IPS-NIHi11 (cell line): ENCODE measurements around the gene MRPL27.
A peak's percentile ranks its signal among the peaks of the same experiment; 100 is the strongest.

Source experiments
- DNase-seq: peaks from one replicate; pipeline ENCODE4 v3.0.0; 2012; ENCODE audit warnings: mixed read lengths, low spot score

Gene MRPL27

GRCh38 chr17:50359998-50360461 lies 13.0 kb downstream of the MRPL27 start:
- no peak for DNase-seq

DNA sequence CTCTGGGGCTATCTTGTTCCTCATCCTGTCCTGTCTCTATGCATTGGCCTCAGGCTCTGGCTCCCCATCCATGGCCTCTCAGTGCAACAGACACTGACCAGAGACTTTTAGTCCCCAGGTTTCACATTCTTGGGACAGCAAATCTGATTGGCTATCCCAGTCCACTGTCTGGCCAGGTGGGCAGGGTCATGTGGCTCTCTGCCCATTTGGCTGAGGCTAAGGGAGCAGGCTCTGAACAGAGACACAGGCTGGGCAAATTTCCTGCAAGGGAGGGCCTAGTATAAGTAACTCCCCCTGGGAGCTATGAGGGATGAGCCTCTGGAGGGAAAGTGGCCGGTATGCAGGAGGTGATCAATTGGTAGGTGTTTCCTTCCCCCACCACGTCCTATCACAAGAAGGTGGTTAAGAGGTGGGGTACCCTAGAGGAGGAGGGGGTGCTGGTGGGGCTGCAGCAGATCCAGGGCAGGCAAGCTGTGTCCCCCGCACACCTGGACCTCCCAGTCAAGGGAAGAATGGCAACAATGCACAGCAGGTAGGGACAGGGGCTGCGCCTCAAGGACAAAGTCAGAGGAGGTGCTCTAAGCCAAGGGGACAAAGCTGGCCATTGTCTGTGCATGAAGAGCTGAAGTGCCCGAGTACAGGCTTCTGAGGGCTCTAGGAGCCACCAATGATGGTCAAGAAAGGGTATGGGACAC lies 13.8 kb downstream of the MRPL27 start:
- DNase-seq, result no peak

DNA sequence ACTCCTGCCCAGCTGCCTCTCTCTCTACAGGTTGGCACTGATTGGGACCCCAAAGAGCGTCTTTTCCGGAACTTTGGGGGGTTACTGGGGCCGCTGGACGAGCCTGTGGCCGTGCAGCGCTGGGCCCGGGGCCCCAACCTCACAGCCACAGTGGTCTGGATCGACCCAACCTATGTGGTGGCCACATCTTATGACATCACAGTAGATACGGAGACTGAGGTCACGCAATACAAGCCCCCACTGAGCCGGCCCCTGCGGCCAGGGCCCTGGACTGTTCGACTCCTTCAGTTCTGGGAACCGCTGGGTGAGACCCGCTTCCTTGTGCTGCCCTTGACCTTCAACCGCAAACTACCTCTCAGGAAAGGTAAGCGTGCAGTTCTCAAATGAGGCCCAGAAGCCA lies 14.8 kb downstream of the MRPL27 start:
- no peak for DNase-seq

DNA sequence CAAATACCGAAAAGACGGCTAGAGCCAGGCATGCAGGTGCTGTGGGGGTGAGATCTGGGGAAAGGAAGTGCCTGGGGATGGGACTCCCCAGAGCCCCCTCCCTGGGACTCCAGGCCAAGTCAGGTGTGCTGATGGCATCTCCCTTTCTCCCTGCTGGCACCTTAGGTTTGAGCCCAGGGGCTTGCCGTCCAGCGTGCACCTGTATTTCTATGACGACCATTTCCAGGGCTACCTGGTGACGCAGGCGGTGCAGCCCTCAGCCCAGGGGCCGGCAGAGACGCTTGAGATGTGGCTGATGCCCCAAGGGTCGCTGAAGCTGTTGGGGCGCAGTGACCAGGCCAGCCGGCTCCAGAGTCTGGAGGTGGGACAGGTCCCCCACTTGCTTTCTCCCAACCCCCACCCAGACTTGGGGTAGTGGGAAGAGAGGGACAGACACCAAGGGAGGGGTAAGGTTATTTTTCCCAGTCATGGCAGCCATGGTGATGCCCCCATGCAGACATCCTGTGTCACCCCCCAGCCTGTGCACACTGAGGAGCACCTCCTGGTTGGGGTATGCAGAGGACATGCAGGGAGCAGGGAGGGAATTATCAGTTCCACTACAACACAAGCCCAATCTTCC lies 16.0 kb downstream of the MRPL27 start:
- no peak for DNase-seq

DNA sequence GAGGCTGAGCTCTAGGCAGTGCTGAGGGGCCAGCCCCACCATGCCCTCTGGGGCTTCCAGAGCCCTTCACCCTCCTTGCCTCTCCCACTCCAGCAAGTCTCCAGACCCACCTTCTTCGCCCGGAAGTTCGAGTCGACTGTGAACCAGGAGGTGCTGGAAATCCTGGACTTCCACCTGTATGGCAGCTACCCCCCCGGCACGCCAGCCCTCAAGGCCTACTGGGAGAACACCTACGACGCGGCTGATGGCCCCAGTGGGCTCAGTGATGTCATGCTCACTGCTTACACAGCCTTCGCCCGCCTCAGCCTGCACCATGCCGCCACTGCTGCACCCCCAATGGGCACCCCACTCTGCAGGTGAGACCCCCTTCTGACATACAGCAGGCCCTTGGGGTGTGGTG lies 16.6 kb downstream of the MRPL27 start:
- DNase-seq, result no peak

DNA sequence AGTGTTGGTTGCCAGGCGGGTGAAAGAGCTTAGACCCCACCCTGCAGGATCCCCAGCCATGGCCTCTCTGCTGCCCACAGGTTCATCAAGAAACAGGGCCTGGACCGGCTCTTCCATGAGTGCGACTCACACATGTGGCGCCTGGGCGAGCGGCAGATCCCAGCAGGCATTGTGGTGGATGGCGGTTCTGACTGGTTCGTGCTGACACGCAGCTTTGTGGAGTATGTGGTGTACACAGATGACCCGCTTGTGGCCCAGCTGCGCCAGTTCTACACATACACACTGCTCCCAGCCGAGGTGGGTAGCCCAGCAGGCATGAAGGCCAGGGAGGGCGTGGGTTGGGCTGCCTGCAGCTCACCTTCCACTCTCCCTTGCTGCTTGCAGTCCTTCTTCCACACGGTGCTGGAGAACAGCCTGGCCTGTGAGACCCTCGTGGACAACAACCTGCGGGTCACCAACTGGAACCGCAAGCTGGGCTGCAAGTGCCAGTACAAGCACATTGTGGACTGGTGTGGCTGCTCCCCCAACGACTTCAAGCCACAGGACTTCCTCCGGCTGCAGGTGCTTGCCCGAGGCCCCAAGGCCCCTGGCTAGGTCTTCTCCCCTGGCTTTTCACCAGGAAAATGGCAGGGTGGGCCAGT lies 17.2 kb downstream of the MRPL27 start:
- no peak for DNase-seq

DNA sequence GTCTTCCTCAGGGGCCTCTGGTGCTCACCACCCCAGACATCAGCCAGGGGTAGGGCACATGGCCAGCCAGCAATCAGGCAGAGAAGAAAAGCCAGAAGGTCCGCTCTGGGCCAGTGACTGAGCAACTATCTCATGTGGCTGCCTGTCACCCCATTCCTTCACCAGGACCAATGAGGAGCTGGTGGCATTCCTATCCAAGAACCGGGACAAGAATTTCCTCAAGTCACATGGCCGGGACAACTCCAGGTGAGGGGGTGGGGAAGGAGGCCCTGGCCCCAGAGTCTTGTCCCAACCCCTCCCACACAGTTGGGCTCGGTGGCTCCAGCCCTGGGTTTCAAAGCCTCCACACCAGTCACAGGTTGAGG lies 17.7 kb downstream of the MRPL27 start:
- no peak for DNase-seq

DNA sequence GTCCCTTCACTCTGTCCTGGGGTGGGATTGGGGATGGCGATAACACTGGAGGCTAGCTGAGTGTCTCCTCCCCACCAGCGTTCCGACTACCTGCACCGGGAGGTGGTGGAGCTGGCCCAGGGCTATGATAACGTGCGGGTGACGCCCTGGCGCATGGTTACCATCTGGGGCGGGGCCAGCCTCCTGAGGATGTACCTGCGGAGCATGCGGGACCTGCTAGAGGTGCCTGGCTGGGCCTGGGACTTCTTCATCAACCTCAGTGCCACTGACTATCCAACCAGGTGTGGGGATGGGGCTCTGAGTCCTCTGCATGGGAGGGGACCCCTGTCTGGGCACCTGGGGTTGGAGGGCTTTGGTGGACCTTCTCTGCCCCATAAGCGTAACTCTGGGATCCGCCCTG lies 18.2 kb downstream of the MRPL27 start:
- no peak for DNase-seq

- no peak for DNase-seq
Observed at GRCh38 chr17:50354198-50354597, 18.8 kb downstream of the MRPL27 start.

GRCh38 chr17:50353600-50354195 lies 19.3 kb downstream of the MRPL27 start:
- DNase-seq, result no peak

DNA sequence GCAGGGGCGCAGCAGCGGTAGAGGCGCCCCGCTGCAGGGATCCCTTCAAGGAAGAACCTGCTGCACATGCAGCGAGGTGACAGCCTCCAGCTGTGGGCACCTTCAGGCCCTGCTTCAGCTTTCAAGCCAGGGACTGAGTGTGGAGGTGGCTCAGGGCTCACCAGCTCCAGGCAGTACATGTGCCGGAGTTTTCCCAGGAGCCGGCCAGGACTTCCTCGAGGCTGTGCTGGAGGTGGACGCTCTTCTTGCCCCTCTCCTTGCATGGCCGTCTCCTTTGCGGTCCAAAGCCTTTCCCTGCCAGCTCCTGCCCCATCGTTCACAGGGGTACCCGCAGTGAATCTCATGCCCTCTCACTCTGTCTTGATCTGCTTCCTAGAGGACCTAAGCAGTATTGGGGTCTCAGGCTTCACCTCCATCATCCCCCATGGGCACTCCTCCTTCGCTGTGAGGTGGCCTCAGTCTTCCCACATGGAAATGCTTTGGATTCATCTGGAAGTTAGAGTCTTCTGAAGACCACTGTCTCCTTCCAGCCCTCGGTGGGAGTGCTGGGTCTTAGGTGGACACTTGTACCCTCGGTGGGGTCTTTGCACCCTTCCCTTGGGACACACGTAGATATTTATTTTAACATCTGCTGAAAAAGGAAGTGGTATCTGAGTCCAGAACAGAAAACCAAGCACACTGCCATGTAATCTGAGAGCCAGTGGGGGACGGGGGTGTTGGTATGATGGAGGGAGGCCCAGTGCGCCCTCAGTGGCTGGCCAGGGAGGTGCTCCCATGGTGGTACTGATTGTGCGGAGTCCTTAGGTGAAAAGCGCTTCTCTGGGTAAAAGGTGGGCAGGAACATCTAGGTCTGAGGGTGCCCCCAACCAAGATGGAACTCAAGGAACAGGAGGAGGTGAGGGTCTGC lies 20.0 kb downstream of the MRPL27 start:
- DNase-seq, result no peak

DNA sequence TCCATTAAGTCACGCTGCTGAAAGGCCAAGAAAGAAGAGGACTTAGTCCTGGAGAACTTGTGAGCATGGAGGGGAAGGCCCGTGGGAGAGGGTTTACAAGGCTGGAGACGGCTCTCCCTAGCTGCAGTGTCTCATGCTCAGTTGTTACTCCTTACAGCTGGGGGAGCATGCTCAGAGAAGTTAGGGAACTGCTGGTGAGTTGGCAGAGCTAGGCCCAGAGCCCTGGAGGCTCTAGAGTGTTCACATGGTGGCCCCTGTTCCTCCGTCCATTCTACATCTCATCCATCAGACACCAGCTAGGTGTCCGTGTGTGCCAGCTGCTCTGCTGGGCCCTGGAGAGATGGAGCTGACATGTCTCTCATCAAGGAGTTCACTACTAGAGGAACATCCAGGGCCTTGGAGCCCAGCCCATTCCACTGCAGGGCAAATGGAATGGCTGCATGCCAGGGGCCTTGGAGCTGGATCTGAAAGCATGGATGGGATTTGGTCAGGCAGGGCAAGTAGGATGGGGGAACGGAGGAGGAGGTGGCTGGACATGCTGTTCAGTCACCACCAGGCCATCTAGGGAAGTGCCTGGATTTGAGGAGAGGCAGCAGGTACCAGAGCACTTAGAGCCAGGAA lies 20.8 kb downstream of the MRPL27 start:
- DNase-seq, result no peak

DNA sequence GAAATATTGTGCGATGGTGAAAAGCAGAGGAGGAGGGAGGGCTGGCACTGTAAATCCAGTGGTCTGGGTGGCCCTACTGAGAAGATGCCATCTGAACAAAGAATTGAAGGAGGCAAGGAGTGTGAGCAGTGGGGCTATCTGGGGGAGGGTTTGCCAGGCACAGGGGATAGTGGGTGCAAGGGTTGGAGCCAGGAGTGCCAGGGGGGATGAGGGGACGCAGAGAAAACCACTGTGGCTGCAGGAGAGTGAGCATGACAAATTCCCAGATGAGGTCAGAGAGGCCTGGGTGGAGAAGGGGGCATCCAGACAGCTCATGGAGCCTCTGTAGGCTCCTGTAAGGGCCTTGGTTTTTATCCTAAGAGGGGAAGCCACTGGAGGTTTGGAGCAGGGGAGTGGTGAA lies 22.3 kb downstream of the MRPL27 start:
- DNase-seq, result no peak

GRCh38 chr17:50349243-50349600 lies 23.8 kb downstream of the MRPL27 start:
- DNase-seq, result no peak

DNA sequence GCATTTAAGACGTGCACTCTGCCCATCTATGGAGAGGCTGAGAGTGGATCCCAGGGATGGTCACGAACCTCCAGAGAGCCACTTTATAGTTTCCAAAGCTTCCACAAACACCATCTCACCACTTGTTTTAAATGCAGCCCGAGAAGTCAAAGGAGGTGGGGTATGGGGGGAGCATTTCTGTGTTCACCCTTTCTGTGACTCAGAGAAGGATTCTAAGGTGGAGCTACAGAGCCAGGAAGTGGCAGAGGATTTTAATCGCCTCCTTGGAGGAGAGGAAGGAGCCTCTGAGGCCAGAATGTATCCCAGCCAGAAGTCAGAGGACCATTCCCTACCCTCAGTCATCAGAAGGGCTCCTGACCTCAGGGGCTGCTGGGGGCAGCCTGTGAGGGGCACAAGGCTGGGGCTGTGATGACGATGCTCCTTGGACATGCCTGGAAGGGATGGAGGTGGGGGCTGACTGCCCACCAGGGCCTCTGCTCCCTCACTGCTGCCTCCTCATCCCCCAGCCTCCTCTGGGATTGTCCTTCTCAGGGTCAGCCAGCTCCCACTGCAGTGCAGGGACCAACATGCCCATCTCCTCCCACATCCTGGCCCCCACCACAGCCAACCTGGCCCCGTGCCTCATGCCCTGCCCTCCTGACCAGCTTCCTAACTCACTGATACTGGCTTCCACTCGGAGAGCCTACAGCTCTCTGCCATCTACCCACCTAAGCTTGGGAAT lies 24.3 kb downstream of the MRPL27 start:
- DNase-seq, result no peak

DNA sequence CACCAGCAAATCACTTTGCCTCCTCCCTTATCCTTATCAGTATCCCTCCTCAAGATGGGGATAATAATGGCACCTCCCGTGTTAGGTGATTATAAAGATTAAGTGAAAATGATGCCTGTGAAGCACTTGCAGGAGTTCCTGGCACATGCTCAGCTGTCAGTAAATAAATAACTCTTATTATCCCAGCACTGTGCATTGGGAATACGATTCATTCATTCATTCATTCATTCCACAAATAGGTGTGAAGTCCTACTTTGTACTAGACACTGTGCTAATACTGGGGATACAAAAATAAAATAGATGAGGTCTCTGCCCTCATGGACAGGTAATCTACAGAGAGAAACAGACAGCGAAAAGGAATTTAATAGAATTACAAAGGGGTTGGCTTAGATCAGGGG lies 25.1 kb downstream of the MRPL27 start:
- DNase-seq, result no peak

DNA sequence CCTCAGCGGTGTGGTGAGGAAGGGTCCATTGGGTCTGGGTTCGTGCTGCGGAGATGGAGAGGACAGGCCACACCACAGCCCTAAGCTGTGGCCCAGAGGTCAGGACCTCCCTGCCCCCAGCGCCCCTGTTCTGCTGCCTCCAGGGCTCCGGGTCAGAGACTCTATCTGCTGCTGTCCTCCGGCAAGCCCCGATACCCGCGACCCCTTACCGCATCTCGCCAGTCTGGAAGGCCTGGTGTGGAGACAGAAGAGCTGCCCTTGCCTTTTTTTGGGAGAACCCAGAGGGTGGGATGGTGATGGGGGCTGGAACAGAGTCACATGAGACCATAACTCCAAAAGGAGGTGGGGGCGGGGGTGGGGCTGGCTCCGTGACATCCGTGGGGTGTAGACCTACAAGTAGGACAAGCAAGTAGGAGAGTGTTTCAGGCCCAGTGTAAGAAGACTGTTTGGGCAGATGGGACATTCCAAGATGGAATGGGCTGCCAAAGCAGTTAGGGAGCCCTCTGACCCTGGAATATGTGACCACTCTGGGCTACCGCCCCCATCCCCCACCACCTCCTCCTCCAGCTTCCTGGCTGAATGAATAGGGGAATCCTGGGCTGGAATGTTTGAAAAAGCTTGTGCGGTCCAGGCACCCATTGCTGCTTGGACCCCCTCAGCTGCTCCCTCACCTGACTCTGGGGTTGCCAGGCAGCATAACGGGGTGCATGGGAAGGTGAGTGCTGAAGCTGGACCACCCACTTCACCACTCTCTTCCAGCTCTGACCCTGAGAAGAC lies 25.7 kb downstream of the MRPL27 start:
- DNase-seq, result peak; percentile 52

- DNase-seq, result peak; percentile 74
Observed at GRCh38 chr17:50346313-50347116, 26.5 kb downstream of the MRPL27 start.
